ENCODE results near the gene CASTOR1.

The CASTOR1 gene

GRCh38 chr22:30297991-30298701 lies 8.8 kb upstream of the CASTOR1 start:
- TF ChIP-seq POLR2A (IDR thresholded peaks at IDR 0.05; ENCODE audit: low read length) (no peak), GATA1 (IDR thresholded peaks at IDR 0.05; ENCODE audit: low read depth, low read length) (no peak)

GRCh38 chr22:30297276-30297990 lies 8.1 kb upstream of the CASTOR1 start:
- TF ChIP-seq POLR2A (IDR thresholded peaks at IDR 0.05; ENCODE audit: low read length) (no peak), GATA1 (IDR thresholded peaks at IDR 0.05; ENCODE audit: low read depth, low read length) (no peak)
- DNase-seq, result no peak

More at GRCh38 chr22:30297991-30298701, 8.8 kb upstream of the CASTOR1 start:
- DNase-seq, result no peak

- DNase-seq, result no peak
- TF ChIP-seq GATA1 (IDR thresholded peaks at IDR 0.05; ENCODE audit: low read depth, low read length), result no peak
- TF ChIP-seq POLR2A (IDR thresholded peaks at IDR 0.05; ENCODE audit: low read length), result no peak
Measured at GRCh38 chr22:30296833-30297232, 7.5 kb upstream of the CASTOR1 start.

- DNase-seq, result no peak
- no peak for TF ChIP-seq GATA1 (IDR thresholded peaks at IDR 0.05; ENCODE audit: low read depth, low read length)
Measured at GRCh38 chr22:30296324-30296723, 7.0 kb upstream of the CASTOR1 start.

- DNase-seq, result no peak
- no peak for TF ChIP-seq POLR2A (IDR thresholded peaks at IDR 0.05; ENCODE audit: low read length)
- no peak for TF ChIP-seq GATA1 (IDR thresholded peaks at IDR 0.05; ENCODE audit: low read depth, low read length)
Measured at GRCh38 chr22:30295576-30295975, 6.3 kb upstream of the CASTOR1 start.

GRCh38 chr22:30294830-30295229 lies 5.5 kb upstream of the CASTOR1 start:
- TF ChIP-seq POLR2A (IDR thresholded peaks at IDR 0.05; ENCODE audit: low read length), result no peak
- no peak for TF ChIP-seq GATA1 (IDR thresholded peaks at IDR 0.05; ENCODE audit: low read depth, low read length)
- no peak for DNase-seq

DNA sequence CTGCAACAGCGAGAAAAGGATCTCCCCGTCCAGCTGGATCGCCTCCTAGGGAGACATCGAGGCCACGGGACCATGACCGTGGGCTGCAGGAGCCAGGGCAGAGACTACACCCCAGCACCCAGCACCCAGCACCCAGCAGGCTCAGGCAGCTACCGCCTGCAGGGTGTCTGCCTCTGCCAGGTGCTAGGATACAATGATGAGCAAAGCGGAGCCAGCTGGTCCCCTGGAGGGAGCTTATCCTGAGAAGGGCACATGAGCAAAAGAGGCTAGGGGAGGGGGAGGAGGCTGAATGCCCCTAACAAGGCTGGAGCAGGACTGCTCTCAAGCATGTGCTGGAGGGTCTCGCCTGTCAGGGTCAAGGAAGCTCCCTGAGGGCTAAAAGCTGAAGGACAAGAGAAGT lies 4.8 kb upstream of the CASTOR1 start:
- no peak for DNase-seq
- TF ChIP-seq GATA1 (IDR thresholded peaks at IDR 0.05; ENCODE audit: low read depth, low read length), result no peak
- no peak for TF ChIP-seq POLR2A (IDR thresholded peaks at IDR 0.05; ENCODE audit: low read length)

DNA sequence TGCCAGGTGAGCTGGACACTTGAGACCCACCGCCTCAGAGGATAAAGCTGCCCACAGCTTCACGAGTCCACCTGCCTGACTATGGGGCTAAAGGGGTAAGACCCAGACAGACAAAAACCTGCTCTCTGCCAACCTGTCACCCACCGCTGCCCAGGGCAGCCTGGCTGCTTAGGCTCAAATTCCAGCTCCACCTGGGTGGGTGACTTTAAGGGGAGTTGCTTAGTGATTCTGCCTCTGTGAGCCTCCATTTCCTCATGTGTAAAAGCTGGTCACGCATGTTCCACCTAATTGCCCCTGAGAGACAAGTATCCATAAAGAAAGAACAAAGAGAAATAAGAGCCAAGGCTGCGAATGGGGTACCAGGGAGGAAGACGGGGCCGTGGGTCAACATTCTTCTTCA lies 3.7 kb upstream of the CASTOR1 start:
- DNase-seq, result no peak
- TF ChIP-seq POLR2A (IDR thresholded peaks at IDR 0.05; ENCODE audit: low read length), result no peak
- TF ChIP-seq GATA1 (IDR thresholded peaks at IDR 0.05; ENCODE audit: low read depth, low read length), result no peak

DNA sequence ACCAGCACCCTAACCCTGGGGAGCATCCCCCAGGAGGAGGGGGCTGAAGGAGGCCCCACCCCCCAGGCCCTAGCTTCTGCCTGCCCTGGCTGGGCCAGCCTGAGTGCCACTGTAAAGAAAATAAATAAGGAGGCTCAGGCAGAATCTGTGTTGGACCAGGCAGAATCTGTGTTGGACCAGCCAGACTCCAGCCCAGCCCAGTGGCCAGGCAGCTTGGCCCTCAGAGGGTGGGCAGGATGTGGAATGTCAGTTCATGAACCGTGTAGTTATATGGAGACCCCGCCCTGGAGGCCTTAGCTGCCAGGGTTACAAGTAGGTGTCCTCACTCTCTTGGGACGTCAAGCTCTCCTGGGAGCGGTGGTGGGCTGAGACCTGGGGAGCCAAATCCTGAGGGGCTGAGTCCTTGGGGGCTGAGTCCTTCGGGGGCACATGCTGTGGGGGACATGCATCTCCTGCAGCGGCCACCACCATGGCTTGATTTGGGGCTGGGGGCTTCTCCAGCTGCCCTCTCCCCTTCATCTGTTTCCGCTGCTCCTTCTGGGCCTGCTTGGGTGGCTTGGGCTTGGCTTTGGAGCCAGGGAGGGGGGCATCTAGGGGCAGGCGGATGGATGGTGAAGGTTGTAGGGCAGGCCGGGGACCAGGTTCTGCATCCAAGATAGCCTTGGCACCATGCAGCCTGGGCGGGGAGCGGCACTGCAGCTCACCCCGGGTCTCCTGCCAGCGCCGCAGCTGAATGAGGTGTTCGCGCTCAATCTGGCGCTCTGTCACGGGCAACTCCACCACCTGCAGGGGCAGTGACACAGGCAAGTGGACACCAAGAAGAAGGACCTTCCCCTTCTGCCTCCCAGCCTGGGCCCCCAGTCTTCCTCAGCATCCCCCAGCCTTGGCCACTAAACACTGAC lies 3.0 kb upstream of the CASTOR1 start:
- DNase-seq, result no peak
- TF ChIP-seq GATA1 (IDR thresholded peaks at IDR 0.05; ENCODE audit: low read depth, low read length), result no peak
- TF ChIP-seq POLR2A (IDR thresholded peaks at IDR 0.05; ENCODE audit: low read length), result no peak

DNA sequence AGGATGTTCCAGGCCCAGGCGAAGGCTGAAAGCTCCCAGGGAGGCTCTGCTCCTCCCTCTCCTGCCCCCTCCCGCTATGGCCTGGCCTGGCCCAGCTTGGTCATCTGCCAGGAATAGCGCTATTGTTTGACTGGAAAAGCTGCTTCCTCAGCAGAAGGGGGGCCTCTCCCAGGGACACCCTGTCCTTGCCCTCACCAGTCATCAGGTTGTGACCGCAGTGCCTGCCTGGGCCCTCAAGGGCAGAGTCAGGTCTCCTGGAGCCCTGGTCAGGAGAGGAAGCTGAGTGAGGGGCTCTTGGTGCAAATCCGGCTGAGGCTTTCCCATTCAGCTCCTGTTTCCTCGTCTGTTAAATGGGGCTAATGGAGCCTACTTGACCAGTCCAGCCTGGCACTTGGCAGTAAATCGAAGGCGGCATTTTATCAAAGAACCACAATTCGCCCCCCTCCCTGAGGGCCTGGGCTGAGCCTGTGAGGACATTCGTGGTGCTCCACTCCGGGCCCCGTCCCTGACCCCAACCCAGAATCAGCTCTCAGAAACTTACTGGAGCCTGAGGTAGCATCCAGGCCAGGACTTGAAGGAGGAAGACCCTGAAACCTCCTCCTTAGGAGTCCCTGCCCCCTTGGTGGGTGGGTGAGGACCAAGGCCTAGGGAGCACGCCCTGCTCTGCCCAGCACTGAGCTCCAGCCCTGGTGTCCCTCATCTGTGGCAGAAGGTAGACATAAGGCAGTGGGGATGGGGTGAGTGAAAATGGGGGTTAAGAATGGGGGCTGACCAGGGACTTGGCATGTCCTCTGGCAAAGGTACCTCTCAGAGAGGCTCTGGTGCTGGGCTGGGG lies 2.0 kb upstream of the CASTOR1 start:
- TF ChIP-seq GATA1 (IDR thresholded peaks at IDR 0.05; ENCODE audit: low read depth, low read length), result no peak
- no peak for TF ChIP-seq POLR2A (IDR thresholded peaks at IDR 0.05; ENCODE audit: low read length)
- peak; percentile 26 to 42 for DNase-seq

- TF ChIP-seq GATA1 (IDR thresholded peaks at IDR 0.05; ENCODE audit: low read depth, low read length) (no peak), POLR2A (IDR thresholded peaks at IDR 0.05; ENCODE audit: low read length) (no peak)
- peak; percentile 50 to 58 for DNase-seq
Measured at GRCh38 chr22:30290342-30291057, 1.2 kb upstream of the CASTOR1 start.

GRCh38 chr22:30289980-30290313 lies 642 bp upstream of the CASTOR1 start:
- no peak for DNase-seq
- no peak for TF ChIP-seq GATA1 (IDR thresholded peaks at IDR 0.05; ENCODE audit: low read depth, low read length)
- no peak for TF ChIP-seq POLR2A (IDR thresholded peaks at IDR 0.05; ENCODE audit: low read length)
